Measurements from ENCODE around the gene TMC2. TPM values are rescaled to one million over a fixed set of nuclear protein-coding genes. Genes with fewer than 3 reads are reported as not detected.
A peak's percentile ranks its signal among the peaks of the same experiment; 100 is the strongest.

The TMC2 gene
- polyA plus RNA-seq, 2 of the 4 experiments (the other 2 are of a cell fraction) = not detected

DNA sequence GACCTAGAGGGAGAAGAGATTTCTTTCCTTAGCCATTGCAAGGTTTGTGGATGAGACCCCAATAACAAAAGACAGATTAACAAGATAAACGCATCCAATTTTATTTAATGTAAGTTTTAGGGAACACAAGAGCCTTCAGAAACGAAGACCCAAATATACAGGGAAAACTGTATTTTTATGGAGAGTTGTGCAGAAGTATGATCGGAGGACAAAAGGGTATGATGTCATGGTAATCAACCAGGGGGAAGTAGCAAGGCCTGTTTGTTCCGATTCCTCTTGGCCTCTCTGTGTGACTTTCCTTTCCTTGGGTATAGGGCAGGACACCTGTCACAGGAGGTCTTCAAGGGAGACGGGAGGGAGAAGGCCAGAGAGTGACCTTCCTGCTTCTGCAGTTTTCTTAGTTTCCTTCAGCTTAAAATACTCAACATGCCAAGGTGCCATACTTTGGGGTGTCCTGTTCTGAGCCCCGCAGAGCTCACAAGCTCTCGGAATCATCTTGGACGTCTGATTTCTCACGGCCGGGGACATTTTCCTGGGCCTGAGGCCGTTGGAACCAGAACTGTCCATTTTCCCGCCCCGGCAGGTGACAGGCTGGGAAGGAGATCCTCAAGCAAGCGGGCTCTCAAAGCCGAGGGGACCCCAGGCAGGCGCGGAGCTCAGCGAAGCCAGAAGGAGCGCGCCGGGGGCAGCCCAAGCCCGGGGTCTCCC is 21.7 kb downstream of the TMC2 start:
- 70% methylated on average over 22 of the region's 22 CpGs for WGBS (ENCODE audit: missing lambda C conversion rate)
- H3K4me3 ChIP-seq = no peak overlapping the region
- CTCF ChIA-PET = interaction anchor here (0.6 to 1.5 kb wide), 6 partner anchors 9 to 50 kb away, joined by 3 to 6 read pairs (median 3); no protein-coding TSS in a partner anchor
- H3K9me3 ChIP-seq = no peaks in the 10 kb centered on the region
- FAIRE-seq (peak; percentile 73), DNase-seq (ENCODE audit: low read depth in 1 of 2, low spot score in 1 of 2) (no peak), ATAC-seq (no peak; a peak in 1 of 6 replicates)
- no peaks in the 10 kb centered on the region for H3K4me1 ChIP-seq
- TF ChIP-seq, protein P1, sequence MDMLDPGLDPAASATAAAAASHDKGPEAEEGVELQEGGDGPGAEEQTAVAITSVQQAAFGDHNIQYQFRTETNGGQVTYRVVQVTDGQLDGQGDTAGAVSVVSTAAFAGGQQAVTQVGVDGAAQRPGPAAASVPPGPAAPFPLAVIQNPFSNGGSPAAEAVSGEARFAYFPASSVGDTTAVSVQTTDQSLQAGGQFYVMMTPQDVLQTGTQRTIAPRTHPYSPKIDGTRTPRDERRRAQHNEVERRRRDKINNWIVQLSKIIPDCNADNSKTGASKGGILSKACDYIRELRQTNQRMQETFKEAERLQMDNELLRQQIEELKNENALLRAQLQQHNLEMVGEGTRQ (IDR thresholded peaks at IDR 0.05) = no peak
- TF ChIP-seq KDM1A (IDR thresholded peaks at IDR 0.05; ENCODE audit: low read depth) = no peak
- TF ChIP-seq GATA3 (IDR thresholded peaks at IDR 0.05; ENCODE audit: borderline replicate concordance) = no peak
- TF ChIP-seq, protein P2, sequence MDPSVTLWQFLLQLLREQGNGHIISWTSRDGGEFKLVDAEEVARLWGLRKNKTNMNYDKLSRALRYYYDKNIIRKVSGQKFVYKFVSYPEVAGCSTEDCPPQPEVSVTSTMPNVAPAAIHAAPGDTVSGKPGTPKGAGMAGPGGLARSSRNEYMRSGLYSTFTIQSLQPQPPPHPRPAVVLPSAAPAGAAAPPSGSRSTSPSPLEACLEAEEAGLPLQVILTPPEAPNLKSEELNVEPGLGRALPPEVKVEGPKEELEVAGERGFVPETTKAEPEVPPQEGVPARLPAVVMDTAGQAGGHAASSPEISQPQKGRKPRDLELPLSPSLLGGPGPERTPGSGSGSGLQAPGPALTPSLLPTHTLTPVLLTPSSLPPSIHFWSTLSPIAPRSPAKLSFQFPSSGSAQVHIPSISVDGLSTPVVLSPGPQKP (IDR thresholded peaks at IDR 0.05; ENCODE audit: low read depth, low read length) = no peak
- no peak for TF ChIP-seq CEBPB (IDR thresholded peaks at IDR 0.05)
- TF ChIP-seq HOXA7 (CRISPR knock-in tag; IDR thresholded peaks at IDR 0.05) = no peak
- TF ChIP-seq CHD4 (IDR thresholded peaks at IDR 0.05; ENCODE audit: borderline replicate concordance) = no peak
- no peak for TF ChIP-seq NR3C1 (IDR thresholded peaks at IDR 0.05)
- TF ChIP-seq CBX2 (IDR thresholded peaks at IDR 0.05; ENCODE audit: borderline replicate concordance, low read depth) = no peak
- TF ChIP-seq, protein P3, sequence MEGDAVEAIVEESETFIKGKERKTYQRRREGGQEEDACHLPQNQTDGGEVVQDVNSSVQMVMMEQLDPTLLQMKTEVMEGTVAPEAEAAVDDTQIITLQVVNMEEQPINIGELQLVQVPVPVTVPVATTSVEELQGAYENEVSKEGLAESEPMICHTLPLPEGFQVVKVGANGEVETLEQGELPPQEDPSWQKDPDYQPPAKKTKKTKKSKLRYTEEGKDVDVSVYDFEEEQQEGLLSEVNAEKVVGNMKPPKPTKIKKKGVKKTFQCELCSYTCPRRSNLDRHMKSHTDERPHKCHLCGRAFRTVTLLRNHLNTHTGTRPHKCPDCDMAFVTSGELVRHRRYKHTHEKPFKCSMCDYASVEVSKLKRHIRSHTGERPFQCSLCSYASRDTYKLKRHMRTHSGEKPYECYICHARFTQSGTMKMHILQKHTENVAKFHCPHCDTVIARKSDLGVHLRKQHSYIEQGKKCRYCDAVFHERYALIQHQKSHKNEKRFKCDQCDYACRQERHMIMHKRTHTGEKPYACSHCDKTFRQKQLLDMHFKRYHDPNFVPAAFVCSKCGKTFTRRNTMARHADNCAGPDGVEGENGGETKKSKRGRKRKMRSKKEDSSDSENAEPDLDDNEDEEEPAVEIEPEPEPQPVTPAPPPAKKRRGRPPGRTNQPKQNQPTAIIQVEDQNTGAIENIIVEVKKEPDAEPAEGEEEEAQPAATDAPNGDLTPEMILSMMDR (IDR thresholded peaks at IDR 0.05) = no peak
- TF ChIP-seq, protein P4, sequence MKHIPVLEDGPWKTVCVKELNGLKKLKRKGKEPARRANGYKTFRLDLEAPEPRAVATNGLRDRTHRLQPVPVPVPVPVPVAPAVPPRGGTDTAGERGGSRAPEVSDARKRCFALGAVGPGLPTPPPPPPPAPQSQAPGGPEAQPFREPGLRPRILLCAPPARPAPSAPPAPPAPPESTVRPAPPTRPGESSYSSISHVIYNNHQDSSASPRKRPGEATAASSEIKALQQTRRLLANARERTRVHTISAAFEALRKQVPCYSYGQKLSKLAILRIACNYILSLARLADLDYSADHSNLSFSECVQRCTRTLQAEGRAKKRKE (CRISPR knock-in tag; IDR thresholded peaks at IDR 0.05; ENCODE audit: low read depth) = no peak
- no peak for TF ChIP-seq SREBF2 (IDR thresholded peaks at IDR 0.05)
- TF ChIP-seq HOXB13 (CRISPR knock-in tag; IDR thresholded peaks at IDR 0.05; ENCODE audit: low read depth) = no peak
- TF ChIP-seq MAFK (IDR thresholded peaks at IDR 0.05; ENCODE audit: partially characterized antibody) = no peak
- no peak for TF ChIP-seq EP300 (IDR thresholded peaks at IDR 0.05)
- POLR2A ChIA-PET = no interaction called here
- H3K4me2 ChIP-seq = no peak overlapping the region
- H3K27ac ChIP-seq = no peak overlapping the region

DNA sequence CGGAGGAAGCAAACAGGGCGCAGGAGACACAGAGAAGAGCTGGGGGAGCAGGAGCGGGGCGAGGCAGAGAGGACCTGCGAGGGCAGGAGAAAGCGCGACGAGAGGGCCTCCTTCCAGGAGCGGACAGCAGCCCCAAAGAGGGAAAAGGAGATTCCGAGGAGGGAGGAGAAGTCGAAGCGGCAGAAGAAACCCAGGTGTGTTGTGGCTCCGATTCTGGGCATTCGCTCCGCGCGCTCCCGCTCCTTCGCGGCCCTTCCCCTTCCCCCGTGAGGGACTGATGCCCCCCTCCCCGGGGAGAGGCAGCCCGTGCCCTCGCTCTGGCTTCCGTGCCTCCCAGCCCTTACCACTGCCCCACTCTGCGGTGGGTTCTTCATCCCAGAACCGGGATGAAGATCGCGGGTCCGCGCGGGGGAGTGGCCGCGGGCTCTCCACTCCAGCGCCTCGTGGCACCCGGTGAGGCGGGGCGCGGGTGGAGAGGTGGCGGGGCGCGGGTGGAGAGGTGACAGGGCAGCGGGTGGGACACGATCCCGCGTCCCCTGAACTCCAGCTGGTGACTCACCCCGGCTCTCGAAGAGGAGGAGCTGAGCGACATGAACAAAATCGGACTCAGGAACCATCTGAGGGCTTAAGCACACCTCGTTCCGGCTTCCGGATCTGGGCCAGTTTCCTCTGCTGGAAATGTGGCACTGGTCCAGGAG is 22.4 kb downstream of the TMC2 start:
- ATAC-seq = peak; percentile 37 to 41; a peak in 3 of 6 replicates
- TF ChIP-seq FOSL2 (IDR thresholded peaks at IDR 0.05) = no peak
- TF ChIP-seq FOSL2 (CRISPR knock-in tag; IDR thresholded peaks at IDR 0.05) = 0 out of 2 replicates have a peak, but pooled peaks have one; percentile 8
- TF ChIP-seq KDM1A (IDR thresholded peaks at IDR 0.05; ENCODE audit: low read depth) = no peak
- no peak for TF ChIP-seq MAZ (IDR thresholded peaks at IDR 0.05; ENCODE audit: borderline replicate concordance, low read depth, low read length)
- no peak for TF ChIP-seq ESRRA (IDR thresholded peaks at IDR 0.05; ENCODE audit: borderline replicate concordance, low read length)
- TF ChIP-seq ZSCAN20 (CRISPR knock-in tag; IDR thresholded peaks at IDR 0.05) = no peak
- TF ChIP-seq, protein P2 (IDR thresholded peaks at IDR 0.05; ENCODE audit: low read depth, low read length) = no peak
- H3K4me3 ChIP-seq = peak overlapping the region; percentile 18; the same call in 1 of the 3 replicates
- 50% methylated on average over 42 of the region's 54 CpGs for WGBS (ENCODE audit: missing lambda C conversion rate)
- DNase-seq (ENCODE audit: low read depth in 1 of 2, low spot score in 1 of 2) = peak in 1 of 2 experiments; percentile 21
- H3K4me1 ChIP-seq = no peaks in the 10 kb centered on the region
- no peak for FAIRE-seq
- POLR2A ChIA-PET = no interaction called here
- no peak overlapping the region for H3K27ac ChIP-seq
- CTCF ChIA-PET = interaction anchor here (0.6 to 1.4 kb wide), 7 partner anchors 9 to 51 kb away, joined by 3 to 6 read pairs (median 3); no protein-coding TSS in a partner anchor
- peak overlapping the region; percentile 55 for H3K4me2 ChIP-seq
- no peaks in the 10 kb centered on the region for H3K9me3 ChIP-seq
